OCI-LY7 (cell line): ENCODE data around the gene STK4. TPM values are rescaled to one million over a fixed set of nuclear protein-coding genes. Genes with fewer than 3 reads are reported as not detected.
A peak's percentile ranks its signal among the peaks of the same experiment; 100 is the strongest.

Experiments used
- BruUV-seq: library from RNA; stranded (reverse); fragments of 400-500 nt; replicated peaks from 2 replicates; lab custom pipeline; 2021; lab: Mats Ljungman, UMichigan
- CTCF ChIA-PET: fragments of 300-600 bp; sonication (Branson Sonifier 250); formaldehyde crosslinking; loops from one replicate; lab custom pipeline; 2022; ENCODE audit warnings: antibody characterized with exemption; ENCODE audit not compliant: unreplicated experiment; lab: Charles Lee
- POLR2A ChIA-PET: fragments of 300-600 bp; sonication (Branson Sonifier 250); formaldehyde crosslinking; loops from one replicate; lab custom pipeline; 2022; ENCODE audit warnings: antibody characterized with exemption; lab: Charles Lee
- DNase-seq: peaks from one replicate; pipeline ENCODE4 v3.0.0-alpha.2; 2015; ENCODE audit warnings: low spot score
- H2AFZ ChIP-seq: fragments of 200-600 bp; sonication (generic), shearing (Covaris generic); 2 replicates; pipeline ENCODE4 v1.6.1; 2014; ENCODE audit warnings: mild to moderate bottlenecking, antibody characterized with exemption, low read length, moderate library complexity
- H3K27ac ChIP-seq: fragments of 200-600 bp; sonication (generic); 2 replicates; pipeline ENCODE4 v1.5.1; 2014; ENCODE audit warnings: mixed run types, low read depth, mild to moderate bottlenecking, moderate library complexity, low read length, inconsistent platforms; ENCODE audit not compliant: poor library complexity, severe bottlenecking
- H3K36me3 ChIP-seq: fragments of 200-600 bp; sonication (generic); 2 replicates; pipeline ENCODE4 v1.6.1; 2014; ENCODE audit warnings: mild to moderate bottlenecking, antibody characterized with exemption, low read length, moderate library complexity, mixed read lengths; ENCODE audit not compliant: insufficient read depth
- H3K4me1 ChIP-seq: fragments of 200-600 bp; sonication (generic); 2 replicates; pipeline ENCODE4 v1.5.1; 2014; ENCODE audit warnings: mild to moderate bottlenecking, low read length; ENCODE audit not compliant: insufficient read depth, poor library complexity, severe bottlenecking
- H3K4me2 ChIP-seq: fragments of 200-600 bp; sonication (generic); 2 replicates; pipeline ENCODE4 v1.6.1; 2014; ENCODE audit warnings: mild to moderate bottlenecking, low read length
- H3K4me3 ChIP-seq: fragments of 200-600 bp; sonication (generic); 2 replicates; pipeline ENCODE4 v1.5.1; 2014; ENCODE audit warnings: mild to moderate bottlenecking, low read depth, low read length; ENCODE audit not compliant: poor library complexity, severe bottlenecking
- H3K79me2 ChIP-seq: fragments of 200-600 bp; sonication (generic); 2 replicates; pipeline ENCODE4 v1.6.1; 2016; ENCODE audit warnings: low read depth, mild to moderate bottlenecking, low read length, moderate library complexity, mixed read lengths; ENCODE audit not compliant: insufficient read depth
- H3K9me2 ChIP-seq: fragments of 200-600 bp; sonication (generic); 2 replicates; pipeline ENCODE4 v1.6.1; 2016; ENCODE audit warnings: mild to moderate bottlenecking, low read length, mixed read lengths; ENCODE audit not compliant: insufficient read depth
- H3K9me3 ChIP-seq: fragments of 200-600 bp; sonication (generic); 2 replicates; pipeline ENCODE4 v1.6.1; 2014; ENCODE audit warnings: mild to moderate bottlenecking, mixed run types, low read length, mixed read lengths
- H4K20me1 ChIP-seq: fragments of 200-600 bp; sonication (generic); 2 replicates; pipeline ENCODE4 v1.6.1; 2014; ENCODE audit warnings: mild to moderate bottlenecking, antibody characterized with exemption, low read length, moderate library complexity, mixed read lengths; ENCODE audit not compliant: insufficient read depth
- EZH2phosphoT487 ChIP-seq: fragments of 200-600 bp; sonication (generic); IDR thresholded peaks from 2 replicates; pipeline ENCODE4 v1.6.1; 2018; ENCODE audit warnings: low read depth, borderline replicate concordance, mild to moderate bottlenecking, mixed run types, antibody characterized with exemption, low read length, moderate library complexity, mixed read lengths
- intact Hi-C: fragments of 100-400 bp; cut with micrococcal nuclease; formaldehyde crosslinking; loops from one replicate; pipeline ENCODE4 v1.10.0; 2022; ENCODE audit not compliant: unreplicated experiment
- total RNA-seq, 2 experiments: library from RNA; depleted of rRNA in 1 of 2; stranded (reverse); fragments of >200 nt in 1 of 2; shearing (Covaris generic) in 1 of 2; gene quantifications; 2 replicates each; pipeline ENCODE4 v1.2.3, GENCODE V29; 2014 to 2022
- TF ChIP-seq, protein P1 (sequence below): fragments of 200-600 bp; sonication (generic); conservative IDR thresholded peaks from 2 replicates; pipeline ENCODE4 v1.5.1; 2014; ENCODE audit warnings: mild to moderate bottlenecking, antibody characterized with exemption, low read length, moderate library complexity, mixed read lengths

STK4 gene
- total RNA-seq, 2 experiments from 2014 or later, result 67.9 to 140 TPM

GRCh38 chr20:45044084-45044573, 77.8 kb downstream of the STK4 start:
- Histone ChIP-seq H3K27ac (peak overlapping the region; percentile 56), H3K9me2 (no peaks in the 10 kb centered on the region), H3K79me2 (peaks cover 48% of the 10 kb centered on the region), H3K4me3 (no peak overlapping the region), H2AFZ (no peak overlapping the region), H3K4me2 (no peak overlapping the region), H4K20me1 (peaks cover 11% of the 10 kb centered on the region; the same call in 1 of the 2 replicates), H3K4me1 (peaks cover 26% of the 10 kb centered on the region), H3K9me3 (no peaks in the 10 kb centered on the region), H3K36me3 (peaks cover 89% of the 10 kb centered on the region)
- POLR2A ChIA-PET, result interaction anchor here (0.8 kb wide), 1 partner anchor 1303 kb away, joined by 3 read pairs; no protein-coding TSS in a partner anchor
- intact Hi-C loops, result loop anchor here (1.0 kb wide), 1 partner anchor 51 kb away; no protein-coding TSS in a partner anchor
- TF ChIP-seq, protein P1, sequence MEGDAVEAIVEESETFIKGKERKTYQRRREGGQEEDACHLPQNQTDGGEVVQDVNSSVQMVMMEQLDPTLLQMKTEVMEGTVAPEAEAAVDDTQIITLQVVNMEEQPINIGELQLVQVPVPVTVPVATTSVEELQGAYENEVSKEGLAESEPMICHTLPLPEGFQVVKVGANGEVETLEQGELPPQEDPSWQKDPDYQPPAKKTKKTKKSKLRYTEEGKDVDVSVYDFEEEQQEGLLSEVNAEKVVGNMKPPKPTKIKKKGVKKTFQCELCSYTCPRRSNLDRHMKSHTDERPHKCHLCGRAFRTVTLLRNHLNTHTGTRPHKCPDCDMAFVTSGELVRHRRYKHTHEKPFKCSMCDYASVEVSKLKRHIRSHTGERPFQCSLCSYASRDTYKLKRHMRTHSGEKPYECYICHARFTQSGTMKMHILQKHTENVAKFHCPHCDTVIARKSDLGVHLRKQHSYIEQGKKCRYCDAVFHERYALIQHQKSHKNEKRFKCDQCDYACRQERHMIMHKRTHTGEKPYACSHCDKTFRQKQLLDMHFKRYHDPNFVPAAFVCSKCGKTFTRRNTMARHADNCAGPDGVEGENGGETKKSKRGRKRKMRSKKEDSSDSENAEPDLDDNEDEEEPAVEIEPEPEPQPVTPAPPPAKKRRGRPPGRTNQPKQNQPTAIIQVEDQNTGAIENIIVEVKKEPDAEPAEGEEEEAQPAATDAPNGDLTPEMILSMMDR, result peak; percentile 97
- TF ChIP-seq EZH2phosphoT487, result no peak
- BruUV-seq, result no TSS peak
- peak; percentile 83 for DNase-seq
- CTCF ChIA-PET, result no interaction called here

DNA sequence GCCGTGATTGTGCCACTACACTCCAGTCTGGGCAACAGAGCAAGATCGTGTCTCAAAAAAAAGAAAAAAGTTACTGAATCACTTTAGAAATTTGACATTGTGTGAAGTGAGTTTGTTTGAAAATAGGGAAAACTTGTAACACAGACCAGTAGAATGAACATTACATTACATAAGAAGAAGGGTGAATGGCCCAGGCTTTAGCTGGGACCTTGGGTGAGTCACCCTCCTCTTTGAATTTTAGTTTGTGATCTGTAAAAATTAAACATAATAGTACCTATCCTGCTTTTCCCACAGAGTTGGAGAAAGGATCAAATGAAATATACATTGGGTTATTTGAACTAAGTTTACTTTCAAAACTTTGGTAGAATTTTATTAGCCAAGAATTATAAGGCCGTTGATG, 78.3 kb downstream of the STK4 start:
- Histone ChIP-seq H3K36me3 (peaks cover 89% of the 10 kb centered on the region), H3K79me2 (peaks cover 50% of the 10 kb centered on the region), H3K27ac (no peak overlapping the region), H3K9me3 (no peaks in the 10 kb centered on the region), H3K4me3 (no peak overlapping the region), H3K4me2 (no peak overlapping the region), H4K20me1 (peaks cover 9% of the 10 kb centered on the region; the same call in 1 of the 2 replicates), H2AFZ (no peak overlapping the region), H3K4me1 (peaks cover 26% of the 10 kb centered on the region), H3K9me2 (no peaks in the 10 kb centered on the region)
- POLR2A ChIA-PET, result no interaction called here
- TF ChIP-seq EZH2phosphoT487, result no peak
- TF ChIP-seq, protein P1, result no peak
- no TSS peak for BruUV-seq
- DNase-seq, result no peak
- CTCF ChIA-PET, result no interaction called here
- intact Hi-C loops, result loop anchor here (1.0 kb wide), 1 partner anchor 51 kb away; no protein-coding TSS in a partner anchor

GRCh38 chr20:45047581-45048119, 81.3 kb downstream of the STK4 start:
- intact Hi-C loops, result no loop called here
- ChIA-PET CTCF (no interaction called here), POLR2A (no interaction called here)
- no peak overlapping the region for H2AFZ ChIP-seq
- no peaks in the 10 kb centered on the region for H3K9me3 ChIP-seq
- peaks cover 62% of the 10 kb centered on the region for H3K79me2 ChIP-seq
- no peak overlapping the region for H3K27ac ChIP-seq
- BruUV-seq, result no TSS peak
- no peak overlapping the region for H3K4me2 ChIP-seq
- H3K4me1 ChIP-seq, result peaks cover 53% of the 10 kb centered on the region
- H4K20me1 ChIP-seq, result peaks cover 18% of the 10 kb centered on the region; the same call in 1 of the 2 replicates
- H3K36me3 ChIP-seq, result peaks cover 63% of the 10 kb centered on the region
- DNase-seq, result no peak
- H3K4me3 ChIP-seq, result no peak overlapping the region
- TF ChIP-seq, protein P1, result no peak
- no peak for TF ChIP-seq EZH2phosphoT487
- H3K9me2 ChIP-seq, result no peaks in the 10 kb centered on the region
